ENCODE data around the gene CRY2. TPM values are rescaled to one million over a fixed set of nuclear protein-coding genes. Genes with fewer than 3 reads are reported as not detected.

Gene CRY2
- total and polyA plus RNA-seq, 10 donors = 5.6 to 39.2 (median 32.6) TPM

DNA sequence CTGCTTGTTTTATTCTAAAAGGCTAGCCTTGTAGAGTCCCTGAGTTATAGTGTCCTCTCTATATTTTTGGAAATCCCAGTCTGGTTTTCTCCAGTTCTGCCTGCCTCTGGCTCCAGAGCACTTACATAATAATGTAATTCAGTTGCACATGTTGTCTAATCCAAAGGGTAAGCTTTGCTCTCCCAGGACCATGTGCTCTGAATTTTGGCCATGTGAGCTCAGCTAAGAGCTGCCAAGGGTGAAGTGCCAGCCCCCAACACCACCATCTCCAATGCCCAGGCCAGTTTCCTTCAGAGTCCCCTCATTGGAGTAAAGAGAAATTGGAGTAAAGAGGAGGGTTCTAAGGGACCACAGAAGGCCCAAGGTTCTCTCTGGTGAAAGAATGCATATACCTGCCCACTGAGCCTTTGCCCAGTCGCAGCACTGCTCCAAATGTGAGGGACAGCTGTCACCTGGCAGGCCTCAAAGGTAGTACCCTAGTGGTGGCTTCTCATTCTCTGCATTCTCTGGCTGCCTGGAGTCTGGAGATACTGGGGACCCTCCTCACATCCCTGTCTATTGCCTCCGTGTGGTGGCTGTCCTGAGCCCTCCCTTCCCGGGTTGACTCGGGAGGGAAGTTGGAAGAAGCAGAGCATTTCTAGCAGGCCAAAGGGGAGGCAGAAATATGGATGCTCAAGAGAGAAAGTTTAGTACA, 4.9 kb downstream of the CRY2 start:
- Histone ChIP-seq H3K4me1 (peaks cover 41 to 95% (median 70%) of the 10 kb centered on the region in 6 donors), H3K27ac (peak overlapping the region in 6 of 8 donors; percentile 4 to 41 (median 20))
- TF ChIP-seq, protein P1, sequence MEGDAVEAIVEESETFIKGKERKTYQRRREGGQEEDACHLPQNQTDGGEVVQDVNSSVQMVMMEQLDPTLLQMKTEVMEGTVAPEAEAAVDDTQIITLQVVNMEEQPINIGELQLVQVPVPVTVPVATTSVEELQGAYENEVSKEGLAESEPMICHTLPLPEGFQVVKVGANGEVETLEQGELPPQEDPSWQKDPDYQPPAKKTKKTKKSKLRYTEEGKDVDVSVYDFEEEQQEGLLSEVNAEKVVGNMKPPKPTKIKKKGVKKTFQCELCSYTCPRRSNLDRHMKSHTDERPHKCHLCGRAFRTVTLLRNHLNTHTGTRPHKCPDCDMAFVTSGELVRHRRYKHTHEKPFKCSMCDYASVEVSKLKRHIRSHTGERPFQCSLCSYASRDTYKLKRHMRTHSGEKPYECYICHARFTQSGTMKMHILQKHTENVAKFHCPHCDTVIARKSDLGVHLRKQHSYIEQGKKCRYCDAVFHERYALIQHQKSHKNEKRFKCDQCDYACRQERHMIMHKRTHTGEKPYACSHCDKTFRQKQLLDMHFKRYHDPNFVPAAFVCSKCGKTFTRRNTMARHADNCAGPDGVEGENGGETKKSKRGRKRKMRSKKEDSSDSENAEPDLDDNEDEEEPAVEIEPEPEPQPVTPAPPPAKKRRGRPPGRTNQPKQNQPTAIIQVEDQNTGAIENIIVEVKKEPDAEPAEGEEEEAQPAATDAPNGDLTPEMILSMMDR (IDR thresholded peaks at IDR 0.05 in 8 of 11, conservative IDR thresholded peaks at IDR 0.05 in 3 of 11) = no peak
- TF ChIP-seq POLR2A (IDR thresholded peaks at IDR 0.05) = no peak
- no peak for TF ChIP-seq POLR2AphosphoS5 (IDR thresholded peaks at IDR 0.05)

DNA sequence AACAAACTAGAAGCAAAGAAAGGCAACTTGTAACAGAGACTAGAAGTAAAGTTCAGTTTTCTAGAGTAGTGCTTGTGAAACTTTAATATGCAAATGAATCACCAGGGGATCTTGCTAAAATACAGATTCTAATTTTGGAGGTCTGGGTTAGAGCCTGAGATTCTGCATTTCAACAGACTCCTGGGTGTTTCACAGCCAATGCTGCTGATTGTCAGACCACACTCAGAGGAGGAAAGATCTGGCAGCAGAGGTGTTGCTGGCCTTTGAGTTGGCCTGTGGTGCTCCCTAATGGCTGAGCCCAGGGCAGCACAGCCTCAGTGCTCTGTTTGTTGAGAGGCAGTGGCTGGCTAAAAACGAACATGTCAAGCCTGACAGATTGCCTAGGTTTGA, 5.4 kb downstream of the CRY2 start:
- no peaks in the 10 kb centered on the region for H3K27me3 ChIP-seq (replicated peaks in 1 of 7)
- DNase-seq = no peak
- H3K4me1 ChIP-seq = peaks cover 46 to 100% (median 75%) of the 10 kb centered on the region in 6 donors
- WGBS, 5 donors = 35 to 90% (median 58%) methylated on average over 1 of the region's 1 CpG
- H3K9me3 ChIP-seq = no peaks in the 10 kb centered on the region
- H3K36me3 ChIP-seq = peaks cover 0 to 43% (median 17%) of the 10 kb centered on the region in 6 donors
- H3K4me3 ChIP-seq = no peak overlapping the region
- peak overlapping the region in 1 of 8 donors; percentile 41 for H3K27ac ChIP-seq
- TF ChIP-seq, protein P1 (IDR thresholded peaks at IDR 0.05 in 8 of 11, conservative IDR thresholded peaks at IDR 0.05 in 3 of 11) = no peak
- TF ChIP-seq POLR2AphosphoS5 (IDR thresholded peaks at IDR 0.05) (no peak), POLR2A (IDR thresholded peaks at IDR 0.05) (no peak)
- intact Hi-C loops (cut with DNase I; ENCODE audit: low total_unique reads) = no loop called here

More for the DNA sequence above, 4.9 kb downstream of the CRY2 start:
- H3K9me3 ChIP-seq = no peaks in the 10 kb centered on the region
- WGBS, 5 donors = 61 to 81% (median 75%) methylated on average over 4 of the region's 4 CpGs
- peaks cover 0 to 38% (median 13%) of the 10 kb centered on the region in 6 donors for H3K36me3 ChIP-seq
- no peak for DNase-seq
- H3K4me3 ChIP-seq = no peak overlapping the region
- H3K27me3 ChIP-seq (replicated peaks in 1 of 7) = no peaks in the 10 kb centered on the region
- intact Hi-C loops (cut with DNase I; ENCODE audit: low total_unique reads) = no loop called here

- Histone ChIP-seq H3K9me3 (no peaks in the 10 kb centered on the region), H3K36me3 (peaks cover 5 to 52% (median 25%) of the 10 kb centered on the region in 6 donors), H3K27me3 (replicated peaks in 1 of 7) (no peaks in the 10 kb centered on the region), H3K4me1 (peaks cover 50 to 100% (median 76%) of the 10 kb centered on the region in 6 donors), H3K27ac (no peak overlapping the region), H3K4me3 (no peak overlapping the region)
- TF ChIP-seq POLR2A (IDR thresholded peaks at IDR 0.05) (no peak), POLR2AphosphoS5 (IDR thresholded peaks at IDR 0.05) (no peak)
- TF ChIP-seq, protein P1 (IDR thresholded peaks at IDR 0.05 in 8 of 11, conservative IDR thresholded peaks at IDR 0.05 in 3 of 11) = no peak
- no peak for DNase-seq
- WGBS, 5 donors = 88 to 99% (median 91%) methylated on average over 7 of the region's 7 CpGs
- intact Hi-C loops (cut with DNase I; ENCODE audit: low total_unique reads) = no loop called here
Measured at GRCh38 chr11:45853332-45854219, 6.3 kb downstream of the CRY2 start.

DNA sequence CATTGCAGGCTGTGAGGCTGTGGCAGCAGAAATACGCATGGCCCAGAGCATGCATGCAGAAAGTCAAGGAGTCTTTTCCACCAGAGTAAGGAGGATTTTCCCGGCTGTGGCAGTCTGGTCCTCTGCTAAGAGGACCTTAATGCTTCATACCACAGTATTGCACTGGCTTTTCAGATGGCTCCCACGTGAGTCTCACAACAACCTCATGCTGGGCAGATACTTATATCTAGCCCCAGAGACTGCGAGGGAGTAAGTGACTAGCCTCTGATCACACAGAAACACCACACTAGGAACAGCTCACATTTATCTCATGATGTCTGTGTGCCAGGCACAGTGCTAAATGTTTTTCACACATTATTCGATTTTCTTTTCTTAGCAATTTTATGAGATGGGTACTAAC, 8.0 kb downstream of the CRY2 start:
- Histone ChIP-seq H3K36me3 (peaks cover 5 to 67% (median 37%) of the 10 kb centered on the region in 6 donors), H3K4me1 (peaks cover 54 to 99% (median 70%) of the 10 kb centered on the region in 6 donors), H3K27me3 (replicated peaks in 1 of 7) (no peaks in the 10 kb centered on the region), H3K27ac (peak overlapping the region in 1 of 8 donors; percentile 24), H3K4me3 (no peak overlapping the region), H3K9me3 (no peaks in the 10 kb centered on the region)
- DNase-seq = no peak
- intact Hi-C loops (cut with DNase I; ENCODE audit: low total_unique reads) = no loop called here
- 71 to 76% (median 74%) methylated on average over 4 to 5 of the region's 5 CpGs for WGBS, 5 donors
- TF ChIP-seq POLR2A (IDR thresholded peaks at IDR 0.05) = no peak
- TF ChIP-seq, protein P1 (IDR thresholded peaks at IDR 0.05 in 8 of 11, conservative IDR thresholded peaks at IDR 0.05 in 3 of 11) = no peak
- TF ChIP-seq POLR2AphosphoS5 (IDR thresholded peaks at IDR 0.05) = no peak

Measured in spleen (tissue), 11 donors.